GM08714 (cell line): ENCODE measurements around the gene LRRC38.
"Not testable (repeated sequence)": the region's sequence is repeated elsewhere in the genome, so short reads cannot be mapped to it uniquely, and the experiment has no call there.

Source experiments
- H3K4me3 ChIP-seq: fragments of 200-500 bp; sonication (Bioruptor generic); 2 replicates; pipeline ENCODE4 v1.5.1; 2014; ENCODE audit warnings: mild to moderate bottlenecking, low read length, inconsistent platforms
- ZNF274 ChIP-seq: IDR thresholded peaks from 2 replicates; pipeline ENCODE4 v1.6.1; 2012; ENCODE audit warnings: mild to moderate bottlenecking, low read depth, low read length

LRRC38 gene, protein sequence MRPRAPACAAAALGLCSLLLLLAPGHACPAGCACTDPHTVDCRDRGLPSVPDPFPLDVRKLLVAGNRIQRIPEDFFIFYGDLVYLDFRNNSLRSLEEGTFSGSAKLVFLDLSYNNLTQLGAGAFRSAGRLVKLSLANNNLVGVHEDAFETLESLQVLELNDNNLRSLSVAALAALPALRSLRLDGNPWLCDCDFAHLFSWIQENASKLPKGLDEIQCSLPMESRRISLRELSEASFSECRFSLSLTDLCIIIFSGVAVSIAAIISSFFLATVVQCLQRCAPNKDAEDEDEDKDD

DNA sequence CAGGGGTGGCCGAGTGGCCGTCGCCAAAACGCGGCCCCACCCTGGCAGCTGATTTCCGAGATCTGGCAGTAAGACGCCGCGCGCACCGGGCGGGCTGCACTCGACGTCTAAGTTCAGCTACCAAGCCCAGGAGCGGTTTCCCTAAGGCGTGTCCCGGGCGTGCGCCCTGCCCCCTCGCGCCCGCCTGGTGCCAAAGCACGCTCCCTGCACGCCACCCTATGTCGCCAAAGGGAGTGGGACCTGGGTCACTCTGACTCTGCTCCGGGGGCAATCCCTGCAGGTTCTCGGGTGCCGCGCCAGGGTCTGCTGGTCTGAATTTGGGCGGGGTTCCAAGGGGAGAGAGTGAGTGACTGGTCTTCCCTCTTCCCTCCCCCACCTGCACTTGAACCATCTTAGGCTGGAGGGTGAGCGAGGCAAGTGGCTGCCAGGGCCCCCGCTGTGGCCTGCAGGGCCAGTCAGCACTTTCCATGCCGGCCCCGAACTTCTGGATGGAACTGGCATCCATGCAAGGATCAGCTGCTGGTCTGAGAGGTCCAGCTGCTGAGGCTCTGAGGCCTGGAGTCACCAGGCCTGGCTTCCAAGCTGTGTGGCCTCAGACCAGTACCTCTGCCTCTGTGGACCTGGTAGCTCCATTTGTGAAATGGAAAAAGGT is at the start of gene LRRC38:
LRRC38 (minus strand) TSS at position 109 of the 652 bp plus-strand sequence. CDS start 410 bp downstream, outside the sequence.
- no peak within 1 kb of the TSS for H3K4me3 ChIP-seq
- no peak for TF ChIP-seq ZNF274

DNA sequence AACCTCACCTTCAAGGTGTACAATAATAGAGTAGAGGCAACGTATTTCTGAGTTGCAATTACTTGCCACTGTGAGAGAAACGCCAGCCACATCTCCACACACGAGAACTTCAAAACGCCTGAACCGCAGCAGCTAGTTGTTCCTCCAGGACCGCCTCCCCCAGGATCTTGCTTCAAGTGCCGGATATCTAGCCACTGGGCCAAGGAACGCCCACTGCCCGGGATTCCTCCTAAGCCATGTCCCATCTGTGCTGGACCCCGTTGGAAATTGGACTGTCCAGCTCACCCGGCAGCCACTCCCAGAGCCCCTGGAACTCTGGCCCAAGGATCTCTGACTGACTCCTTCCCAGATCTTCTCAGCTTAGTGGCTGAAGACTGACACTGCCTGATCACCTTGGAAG is 49.2 kb upstream of the LRRC38 start:
- H3K4me3 ChIP-seq: not testable (repeated sequence)

DNA sequence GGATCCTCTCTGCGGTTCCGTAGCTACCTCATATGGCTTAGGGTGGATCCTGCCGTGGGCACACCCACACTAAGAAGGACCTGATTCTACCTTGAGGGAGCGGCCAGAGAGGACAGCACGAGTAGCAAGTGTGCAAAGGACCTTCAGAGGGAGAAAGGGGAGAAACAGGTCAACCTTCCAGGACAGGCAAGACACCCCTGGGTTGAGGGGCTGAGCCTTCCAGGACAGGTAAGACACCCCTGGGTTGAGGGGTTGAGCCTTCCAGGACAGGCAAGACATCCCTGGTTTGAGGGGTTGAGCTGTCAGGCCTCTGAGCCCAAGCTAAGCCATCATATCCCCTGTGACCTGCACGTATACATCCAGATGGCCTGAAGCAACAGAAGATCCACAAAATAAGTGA is 46.7 kb upstream of the LRRC38 start:
- no peak overlapping the region for H3K4me3 ChIP-seq
- TF ChIP-seq ZNF274: no peak

DNA sequence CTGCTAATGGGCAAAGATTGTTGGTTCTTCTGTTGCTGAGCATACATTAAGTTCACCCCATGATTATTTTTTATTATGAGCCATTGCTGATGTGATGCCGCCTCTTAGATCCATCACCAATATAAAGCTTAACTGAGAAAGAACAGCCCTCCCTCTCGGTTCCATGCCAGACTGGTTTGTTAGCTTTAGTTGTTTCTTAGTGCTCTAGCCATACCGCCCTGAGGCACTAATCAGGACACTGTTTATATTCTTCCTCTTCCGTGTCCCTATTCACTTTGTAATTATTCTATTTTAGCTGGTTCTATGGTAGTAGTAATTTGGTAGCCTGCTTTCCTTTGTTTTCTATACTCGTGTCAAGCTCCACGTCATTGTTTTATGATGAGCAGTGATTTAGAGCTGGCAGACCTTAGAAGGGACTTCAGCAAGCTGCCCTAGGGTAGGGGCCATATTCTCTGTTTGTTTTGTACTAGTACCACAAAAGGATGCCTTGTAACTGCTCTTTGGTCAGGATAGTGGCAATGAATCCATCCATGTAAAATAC is 42.5 kb upstream of the LRRC38 start:
- H3K4me3 ChIP-seq: no peak overlapping the region
- TF ChIP-seq ZNF274: no peak

DNA sequence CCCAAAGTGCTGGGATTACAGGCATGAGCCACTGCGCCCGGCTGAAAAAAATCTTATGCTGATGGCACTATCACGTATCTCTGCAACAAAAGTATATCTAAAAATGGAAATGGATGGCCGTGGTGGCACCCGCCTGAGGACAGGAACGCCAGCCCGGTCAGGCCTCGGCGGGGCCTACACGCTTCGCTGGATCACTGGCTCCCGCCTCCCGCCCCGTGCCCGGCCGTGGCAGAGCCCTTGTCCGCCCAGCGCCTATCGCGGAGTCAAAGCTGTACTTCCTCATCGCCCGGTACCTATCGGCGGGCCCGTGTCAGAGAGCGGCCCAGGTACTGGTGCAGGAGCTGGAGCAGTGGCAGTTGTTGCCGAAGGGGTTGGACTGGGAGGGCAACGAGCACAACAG is 41.0 kb upstream of the LRRC38 start:
- no peak for TF ChIP-seq ZNF274
- no peak overlapping the region for H3K4me3 ChIP-seq

DNA sequence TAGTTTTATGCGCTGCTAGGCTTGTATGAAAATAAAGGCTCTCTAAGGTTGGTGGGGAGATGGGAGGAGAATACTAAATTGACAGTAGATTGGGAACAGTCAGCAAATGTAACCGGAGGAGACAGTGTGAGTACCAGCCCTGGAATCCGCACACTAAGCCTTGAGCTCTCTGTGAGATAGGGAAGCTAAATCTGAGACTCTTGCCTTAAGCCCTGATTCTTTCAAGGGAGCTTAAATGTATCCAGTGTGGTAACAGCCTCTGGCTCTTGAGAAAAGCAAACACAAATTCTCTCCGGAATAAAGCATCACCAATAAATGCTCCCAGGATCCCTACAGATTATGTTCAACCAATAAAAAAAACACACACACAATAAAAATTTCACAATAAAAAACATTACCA is 36.9 kb upstream of the LRRC38 start:
- no peak for TF ChIP-seq ZNF274

DNA sequence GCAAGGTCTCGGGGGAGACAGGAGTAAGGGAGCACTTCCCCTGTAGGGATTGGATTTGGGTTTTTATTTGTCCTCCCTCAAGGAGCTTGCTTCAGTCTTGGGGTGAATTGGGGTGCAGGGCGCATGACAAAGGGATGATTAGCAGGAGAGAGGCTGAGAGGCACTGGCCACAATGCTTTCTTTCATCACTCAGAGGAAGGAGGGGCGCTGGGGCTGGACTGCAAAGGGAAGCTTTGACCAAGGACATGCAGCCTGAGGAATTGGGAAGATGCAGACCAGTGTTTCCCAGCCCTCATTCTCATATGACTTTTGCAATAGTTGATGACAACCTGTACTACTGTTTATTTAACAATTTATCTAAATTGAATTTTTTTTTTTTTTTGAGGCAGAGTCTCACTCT is 35.7 kb upstream of the LRRC38 start:
- H3K4me3 ChIP-seq: no peak overlapping the region
- no peak for TF ChIP-seq ZNF274

More for the DNA sequence above, 36.9 kb upstream of the LRRC38 start:
- H3K4me3 ChIP-seq: no peak overlapping the region

DNA sequence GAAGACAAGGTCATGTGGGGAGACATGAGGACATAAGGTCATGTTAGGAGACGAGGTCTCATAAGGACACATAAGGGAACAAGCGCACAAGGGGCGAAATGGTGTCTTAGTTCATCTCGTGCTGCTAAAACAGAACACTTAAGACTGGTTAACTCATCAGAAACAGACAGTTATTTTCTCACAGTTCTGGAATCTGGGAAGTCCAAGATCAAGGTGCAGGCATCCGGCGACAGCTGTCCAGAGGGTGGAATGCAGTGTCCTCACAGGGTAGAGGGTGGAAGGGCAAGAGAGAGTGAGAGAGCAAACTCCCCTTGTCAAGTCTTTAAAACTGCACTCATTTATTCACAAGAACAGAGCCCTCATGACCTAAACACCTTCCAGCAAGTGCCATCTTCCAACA is 35.2 kb upstream of the LRRC38 start:
- no peak overlapping the region for H3K4me3 ChIP-seq
- TF ChIP-seq ZNF274: no peak

DNA sequence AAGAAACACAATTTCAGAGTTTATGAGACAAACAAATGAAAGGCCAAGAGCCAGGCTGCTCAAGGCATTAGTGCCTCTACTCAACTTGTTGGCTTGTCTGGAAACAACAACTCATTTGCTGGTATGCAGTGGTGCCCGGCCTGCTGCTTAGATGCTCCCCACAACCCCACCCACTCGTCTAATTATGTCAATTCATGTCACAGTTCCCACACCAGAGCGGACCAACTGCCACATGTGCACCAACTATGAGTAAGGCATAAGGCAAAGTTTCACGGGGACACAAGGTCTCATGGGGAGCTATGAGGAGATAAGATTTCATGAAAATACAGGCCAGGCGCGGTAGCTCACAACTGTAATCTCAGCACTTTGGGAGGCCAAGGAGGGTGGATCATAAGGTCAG is 34.5 kb upstream of the LRRC38 start:
- no peak overlapping the region for H3K4me3 ChIP-seq
- TF ChIP-seq ZNF274: no peak

DNA sequence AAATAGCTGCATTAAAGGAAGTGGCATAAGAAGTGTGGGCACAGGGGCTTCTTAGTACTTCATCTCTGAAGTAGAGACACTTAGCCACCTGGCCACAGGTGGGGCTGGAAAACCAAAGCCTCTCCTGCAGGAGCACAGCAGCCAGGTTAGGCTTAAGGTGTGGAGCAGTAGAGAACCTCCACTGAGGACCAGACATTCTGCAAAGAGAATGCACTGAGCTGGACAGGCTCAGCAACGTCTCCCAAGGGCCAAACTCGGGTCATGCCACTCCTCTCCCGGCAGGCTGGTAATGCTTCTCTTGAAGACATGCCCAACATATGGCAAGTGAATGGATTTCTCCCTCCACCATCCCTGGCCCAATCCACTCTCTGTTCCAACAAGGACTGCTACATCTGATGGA is 33.0 kb upstream of the LRRC38 start:
- H3K4me3 ChIP-seq: no peak overlapping the region
- no peak for TF ChIP-seq ZNF274

DNA sequence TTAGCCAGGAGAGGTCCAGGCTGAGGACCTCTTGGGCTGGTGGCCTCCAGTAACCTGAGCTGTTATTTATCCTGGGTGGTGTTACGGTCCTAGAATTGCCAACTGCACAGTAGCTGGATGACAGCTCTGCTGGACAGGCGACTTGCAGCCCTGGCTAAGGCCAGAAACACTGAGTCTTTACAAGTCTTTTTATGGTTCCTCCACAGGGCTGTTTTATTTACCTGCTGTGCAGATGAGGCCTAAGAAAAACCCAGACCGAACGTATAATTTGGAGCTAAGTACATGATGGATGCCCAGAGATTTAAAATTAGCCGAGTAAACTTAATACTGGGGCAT is 30.4 kb upstream of the LRRC38 start:
- no peak overlapping the region for H3K4me3 ChIP-seq
- no peak for TF ChIP-seq ZNF274

DNA sequence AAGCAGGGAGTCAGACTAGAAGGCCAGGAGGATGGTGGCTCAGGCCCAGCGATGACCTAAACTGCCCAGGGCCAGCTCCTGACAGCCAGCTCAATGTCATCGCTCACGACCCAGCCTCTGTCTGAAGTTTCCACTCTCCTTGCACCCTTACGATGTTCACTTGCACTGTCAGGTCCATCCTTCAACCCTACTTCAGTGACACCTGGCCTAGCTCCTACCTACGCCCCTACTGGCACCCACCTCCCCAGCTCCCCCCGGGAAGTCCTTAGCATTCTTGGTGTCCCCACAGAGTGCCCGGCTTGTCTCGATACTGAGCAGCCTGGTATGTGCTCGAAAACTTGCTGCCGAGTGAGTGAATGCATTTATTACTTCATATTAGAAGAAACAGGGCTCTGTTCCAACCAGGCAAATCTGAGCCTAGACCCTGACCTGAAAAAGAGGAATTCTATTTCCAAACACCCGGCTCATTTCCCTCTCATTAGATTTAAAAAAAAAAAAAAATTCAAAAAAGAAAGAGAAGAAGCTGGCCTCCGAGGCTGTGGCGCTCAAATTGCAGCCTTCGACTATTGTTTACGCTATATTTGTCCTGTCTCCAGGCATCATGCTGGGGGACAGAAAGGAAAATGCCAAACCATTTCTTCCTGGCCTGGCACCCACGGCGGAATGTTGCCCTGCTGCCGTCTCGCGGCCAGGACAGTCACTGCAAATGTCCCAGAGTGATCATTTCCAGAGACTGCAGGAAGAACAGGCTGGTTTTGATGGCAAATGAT is 29.8 kb upstream of the LRRC38 start:
- no peak overlapping the region for H3K4me3 ChIP-seq
- TF ChIP-seq ZNF274: no peak

DNA sequence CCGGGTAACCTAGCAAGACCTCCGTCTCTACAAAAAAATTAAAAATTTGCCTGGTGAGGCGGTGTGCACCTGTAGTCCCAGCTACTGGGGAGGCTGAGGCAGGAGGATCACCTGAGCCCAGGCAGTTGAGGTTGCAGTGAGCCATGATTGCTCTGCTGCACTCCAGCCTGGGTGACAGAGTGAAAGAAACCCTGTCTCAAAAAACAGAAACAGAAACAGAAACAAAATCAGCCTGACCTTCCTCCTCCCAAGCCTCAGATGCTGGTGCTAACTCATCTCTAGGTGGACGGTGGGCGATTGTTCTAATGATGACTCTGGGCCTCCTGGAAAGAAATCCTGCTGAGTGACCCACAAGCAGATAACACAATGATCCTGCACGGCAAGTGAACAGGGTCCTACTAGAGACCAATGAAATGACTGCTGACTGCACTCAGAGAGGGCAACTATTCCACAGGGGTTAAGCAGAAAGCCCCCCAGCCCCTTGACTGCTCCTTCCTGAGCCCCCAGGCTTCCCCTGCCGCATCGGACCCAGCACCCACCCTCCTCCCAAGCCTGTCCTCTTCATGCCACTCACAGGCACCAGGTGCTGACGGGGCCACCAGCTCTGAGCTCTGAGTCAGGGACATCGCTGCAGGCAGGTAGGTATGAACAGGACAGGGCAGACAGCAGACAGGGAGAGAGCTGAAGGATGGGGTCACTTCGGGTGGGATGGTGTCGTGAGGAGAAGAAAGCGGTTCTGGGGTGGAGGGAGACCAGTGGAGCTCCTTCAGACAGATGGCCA is 27.8 kb upstream of the LRRC38 start:
- TF ChIP-seq ZNF274: no peak
- H3K4me3 ChIP-seq: no peak overlapping the region

DNA sequence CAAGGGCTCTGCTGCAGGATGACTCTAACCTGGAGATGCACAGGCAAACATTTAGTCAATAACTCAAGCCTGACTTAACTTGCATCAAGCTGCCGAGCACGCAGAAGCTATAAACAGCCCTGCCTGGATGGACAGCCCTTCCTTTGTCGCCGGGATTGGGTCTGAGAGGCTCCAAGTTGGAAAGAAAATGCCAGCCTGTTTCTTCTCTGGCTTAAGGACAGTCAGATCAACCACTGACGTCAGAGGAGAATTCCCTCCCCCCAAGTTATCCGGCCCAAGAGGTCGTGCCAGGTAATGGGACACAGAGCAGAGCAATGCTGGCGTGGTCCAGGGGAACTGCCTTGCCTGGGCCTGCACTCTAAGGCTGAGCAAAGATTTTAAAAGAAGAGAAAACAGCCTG is 27.1 kb upstream of the LRRC38 start:
- no peak overlapping the region for H3K4me3 ChIP-seq
- TF ChIP-seq ZNF274: no peak
